Gastroesophageal sphincter (tissue), 3 donors: Measurements from ENCODE around the gene LIMS1.
"Not testable (repeated sequence)": the region's sequence is repeated elsewhere in the genome, so short reads cannot be mapped to it uniquely, and the experiment has no call there.

Source experiments
- CTCF ChIP-seq, 4 experiments: fragments of 200-600 bp in 2 of 4; fragments of 450-650 bp in 2 of 4; sonication (generic) in 1 of 4; IDR thresholded peaks; one replicate each; pipeline ENCODE4 v1.5.1; 2017 to 2019; ENCODE audit warnings: antibody characterized with exemption in 4 of 4, mild to moderate bottlenecking in 2 of 4, moderate library complexity in 2 of 4
- EP300 ChIP-seq: sonication (generic); formaldehyde crosslinking; IDR thresholded peaks from one replicate; pipeline ENCODE4 v1.6.1; 2017; ENCODE audit warnings: antibody characterized with exemption, mild to moderate bottlenecking
- POLR2A ChIP-seq, 2 donors: fragments of 450-650 bp; IDR thresholded peaks; one replicate each; pipeline ENCODE4 v1.6.1; 2017; ENCODE audit warnings: antibody characterized with exemption in 2 of 2, mild to moderate bottlenecking in 2 of 2, moderate library complexity in 1 of 2
- POLR2AphosphoS5 ChIP-seq: sonication (generic); formaldehyde crosslinking; IDR thresholded peaks from one replicate; pipeline ENCODE4 v1.6.1; 2017; ENCODE audit warnings: antibody characterized with exemption

GRCh38 chr2:108653425-108653824, 119.2 kb downstream of the LIMS1 start:
- not testable (repeated sequence) for TF ChIP-seq CTCF (IDR thresholded peaks at IDR 0.05); EP300; POLR2A (IDR thresholded peaks at IDR 0.05); POLR2AphosphoS5
